SU-DHL-6 (cell line): ENCODE measurements around the gene COL5A1.

Experiments used
- H2AFZ ChIP-seq: fragments of 200-600 bp; sonication (generic); 2 replicates; pipeline ENCODE4 v1.6.1; 2014; ENCODE audit warnings: low read depth, mild to moderate bottlenecking, moderate library complexity, mixed read lengths, antibody characterized with exemption, low read length; ENCODE audit not compliant: severe bottlenecking
- H3F3A ChIP-seq: fragments of 200-600 bp; shearing (Covaris generic); 2 replicates; pipeline ENCODE4 v1.6.0; 2016; ENCODE audit warnings: antibody characterized with exemption, mild to moderate bottlenecking; ENCODE audit not compliant: insufficient read depth
- H3K27ac ChIP-seq: fragments of 200-600 bp; sonication (generic); 2 replicates; pipeline ENCODE4 v1.5.1; 2016; ENCODE audit warnings: low read depth, mild to moderate bottlenecking, low read length, moderate library complexity, mixed read lengths
- H3K27me3 ChIP-seq: fragments of 200-600 bp; sonication (generic), shearing (Covaris generic); 2 replicates; pipeline ENCODE4 v1.6.0; 2014; ENCODE audit warnings: mild to moderate bottlenecking, low read length
- H3K36me3 ChIP-seq: fragments of 200-600 bp; sonication (generic); 2 replicates; pipeline ENCODE4 v1.6.1; 2014; ENCODE audit warnings: mild to moderate bottlenecking, low read length, mixed read lengths
- H3K4me2 ChIP-seq: fragments of 300-600, 200-600 bp; shearing (Covaris generic), sonication (generic); 2 replicates; pipeline ENCODE4 v1.6.0; 2014; ENCODE audit warnings: low read length, low read depth, mild to moderate bottlenecking; ENCODE audit not compliant: poor library complexity, severe bottlenecking
- H3K4me3 ChIP-seq: fragments of 200-600 bp; sonication (generic); 2 replicates; pipeline ENCODE4 v1.5.1; 2014; ENCODE audit warnings: antibody characterized with exemption, low read length, mild to moderate bottlenecking, mixed read lengths; ENCODE audit not compliant: insufficient read depth, poor library complexity, severe bottlenecking
- H3K79me2 ChIP-seq: fragments of 200-600 bp; sonication (generic); 2 replicates; pipeline ENCODE4 v1.6.1; 2014; ENCODE audit warnings: mild to moderate bottlenecking, low read length, moderate library complexity; ENCODE audit not compliant: insufficient read depth
- H3K9ac ChIP-seq: fragments of 200-600 bp; sonication (generic); 2 replicates; pipeline ENCODE4 v1.7.0; 2014; ENCODE audit warnings: mild to moderate bottlenecking, low read length
- H3K9me2 ChIP-seq: fragments of 200-600 bp; sonication (generic); replicated peaks from 2 replicates; pipeline ENCODE4 v1.6.1; 2014; ENCODE audit warnings: low read length; ENCODE audit not compliant: insufficient read depth
- H3K9me3 ChIP-seq: fragments of 200-600 bp; sonication (generic); 2 replicates; pipeline ENCODE4 v1.6.1; 2014; ENCODE audit warnings: low read length, mixed read lengths; ENCODE audit not compliant: insufficient read depth
- H4K20me1 ChIP-seq: fragments of 200-600 bp; sonication (generic); 2 replicates; pipeline ENCODE4 v1.6.1; 2014; ENCODE audit warnings: low read depth, mild to moderate bottlenecking, antibody characterized with exemption, low read length, moderate library complexity, mixed read lengths
- EZH2phosphoT487 ChIP-seq: fragments of 200-600 bp; sonication (generic), shearing (Covaris generic); conservative IDR thresholded peaks from 2 replicates; pipeline ENCODE4 v1.6.1; 2018; ENCODE audit warnings: mild to moderate bottlenecking, antibody characterized with exemption, low read length, moderate library complexity, mixed read lengths
- TF ChIP-seq, protein P1 (sequence below): fragments of 200-600 bp; sonication (generic); IDR thresholded peaks from one replicate; pipeline ENCODE4 v1.5.1; 2017; ENCODE audit warnings: antibody characterized with exemption, mild to moderate bottlenecking, low read length, moderate library complexity; ENCODE audit not compliant: insufficient read depth, poor library complexity, severe bottlenecking

The COL5A1 gene

DNA sequence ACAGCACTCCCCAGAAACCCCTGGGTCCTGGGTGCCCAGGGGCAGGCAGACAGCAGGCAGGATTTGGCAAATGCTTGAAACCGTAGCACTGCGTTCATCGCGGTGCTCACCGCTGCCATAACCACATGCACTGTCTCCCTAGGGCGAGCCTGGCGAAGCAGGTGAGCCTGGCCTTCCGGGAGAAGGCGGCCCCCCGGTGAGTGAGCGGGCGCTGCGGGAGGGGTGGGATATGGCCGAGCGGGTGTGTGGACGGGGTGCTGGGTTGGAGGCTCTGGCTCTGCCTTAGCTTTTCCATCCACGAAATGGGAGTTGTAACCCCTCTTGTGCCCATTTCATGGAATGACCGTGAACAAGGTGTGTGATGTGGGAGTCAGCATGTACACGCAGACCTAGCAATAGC, 172.2 kb downstream of the COL5A1 start:
- no peaks in the 10 kb centered on the region for H3K9me2 ChIP-seq
- H3F3A ChIP-seq = no peaks in the 10 kb centered on the region

DNA sequence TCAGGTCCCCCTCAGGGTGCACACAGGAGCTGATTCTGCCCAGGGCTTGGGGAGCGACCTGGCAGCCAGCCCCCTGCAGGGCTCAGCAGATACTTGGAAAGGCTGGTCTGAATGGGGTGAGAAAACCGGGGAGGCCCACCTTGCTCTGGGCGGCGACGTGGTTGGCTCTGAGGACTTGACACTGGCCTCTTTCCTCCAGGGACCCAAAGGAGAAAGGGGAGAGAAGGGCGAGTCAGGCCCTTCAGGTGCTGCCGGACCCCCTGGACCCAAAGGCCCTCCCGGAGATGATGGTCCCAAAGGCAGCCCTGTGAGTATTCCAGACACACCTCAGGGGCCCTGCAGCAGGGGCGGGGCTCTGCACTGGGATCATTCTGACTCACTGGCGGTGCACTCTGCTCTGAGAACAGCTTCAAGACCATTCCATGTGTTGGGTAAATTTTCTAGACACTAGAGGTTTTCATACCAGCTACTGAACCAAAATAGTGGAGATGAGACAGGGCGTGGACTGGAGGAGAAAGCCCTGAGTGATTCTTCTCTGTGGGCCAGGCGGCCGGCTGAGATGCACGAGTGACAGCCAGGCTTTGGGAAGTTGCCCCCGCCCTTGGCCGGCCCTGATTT, 173.1 kb downstream of the COL5A1 start:
- H3K4me2 ChIP-seq = no peak overlapping the region
- TF ChIP-seq, protein P1, sequence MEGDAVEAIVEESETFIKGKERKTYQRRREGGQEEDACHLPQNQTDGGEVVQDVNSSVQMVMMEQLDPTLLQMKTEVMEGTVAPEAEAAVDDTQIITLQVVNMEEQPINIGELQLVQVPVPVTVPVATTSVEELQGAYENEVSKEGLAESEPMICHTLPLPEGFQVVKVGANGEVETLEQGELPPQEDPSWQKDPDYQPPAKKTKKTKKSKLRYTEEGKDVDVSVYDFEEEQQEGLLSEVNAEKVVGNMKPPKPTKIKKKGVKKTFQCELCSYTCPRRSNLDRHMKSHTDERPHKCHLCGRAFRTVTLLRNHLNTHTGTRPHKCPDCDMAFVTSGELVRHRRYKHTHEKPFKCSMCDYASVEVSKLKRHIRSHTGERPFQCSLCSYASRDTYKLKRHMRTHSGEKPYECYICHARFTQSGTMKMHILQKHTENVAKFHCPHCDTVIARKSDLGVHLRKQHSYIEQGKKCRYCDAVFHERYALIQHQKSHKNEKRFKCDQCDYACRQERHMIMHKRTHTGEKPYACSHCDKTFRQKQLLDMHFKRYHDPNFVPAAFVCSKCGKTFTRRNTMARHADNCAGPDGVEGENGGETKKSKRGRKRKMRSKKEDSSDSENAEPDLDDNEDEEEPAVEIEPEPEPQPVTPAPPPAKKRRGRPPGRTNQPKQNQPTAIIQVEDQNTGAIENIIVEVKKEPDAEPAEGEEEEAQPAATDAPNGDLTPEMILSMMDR = no peak
- no peak for TF ChIP-seq EZH2phosphoT487

More for the DNA sequence above, 172.2 kb downstream of the COL5A1 start:
- TF ChIP-seq EZH2phosphoT487 = no peak
- TF ChIP-seq, protein P1 = no peak
- no peaks in the 10 kb centered on the region for H3K79me2 ChIP-seq
- H3K4me3 ChIP-seq = no peak overlapping the region
- H3K27ac ChIP-seq = no peak overlapping the region
- H2AFZ ChIP-seq = no peak overlapping the region
- H3K36me3 ChIP-seq = no peaks in the 10 kb centered on the region
- no peaks in the 10 kb centered on the region for H3K27me3 ChIP-seq
- H4K20me1 ChIP-seq = no peaks in the 10 kb centered on the region
- no peaks in the 10 kb centered on the region for H3K9me3 ChIP-seq
- no peak overlapping the region for H3K9ac ChIP-seq
- no peak overlapping the region for H3K4me2 ChIP-seq

DNA sequence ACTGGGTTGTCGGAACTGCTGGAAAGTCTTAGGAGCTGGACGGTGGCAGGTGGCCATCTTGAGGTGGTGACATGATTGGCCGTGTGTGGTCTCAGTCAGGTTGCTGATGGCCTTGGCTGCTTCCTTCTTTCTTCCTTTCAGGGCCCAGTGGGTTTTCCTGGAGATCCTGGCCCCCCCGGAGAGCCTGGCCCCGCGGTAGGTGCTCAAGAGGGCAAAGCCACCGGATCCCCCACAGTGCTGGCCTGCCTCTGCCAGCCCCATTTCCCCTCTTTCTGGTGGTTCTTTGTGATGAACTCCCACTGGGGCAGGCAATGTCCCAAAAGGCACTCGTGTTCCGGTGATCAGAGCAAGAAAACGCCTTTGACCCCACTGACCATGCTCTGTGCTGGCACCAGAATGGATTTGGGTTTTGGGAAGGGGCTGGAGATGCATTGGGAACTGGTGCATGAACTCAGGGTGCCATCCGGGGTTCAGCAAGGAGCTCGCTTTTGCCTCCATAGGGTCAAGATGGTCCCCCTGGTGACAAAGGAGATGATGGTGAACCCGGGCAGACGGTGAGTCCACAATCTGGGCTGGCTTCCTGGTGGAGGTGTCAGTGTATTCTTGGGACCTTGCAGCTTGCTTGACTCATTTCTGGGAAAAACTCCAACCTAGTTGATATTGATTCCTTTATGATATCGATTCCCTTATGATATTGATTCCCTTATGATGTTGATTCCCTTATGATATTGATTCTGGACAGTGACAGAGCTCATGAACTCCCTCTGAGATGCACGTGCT, 174.0 kb downstream of the COL5A1 start:
- no peaks in the 10 kb centered on the region for H3K27me3 ChIP-seq
- no peaks in the 10 kb centered on the region for H3K9me2 ChIP-seq
- no peaks in the 10 kb centered on the region for H3K79me2 ChIP-seq
- H3K27ac ChIP-seq = no peak overlapping the region
- H3K4me2 ChIP-seq = no peak overlapping the region
- no peaks in the 10 kb centered on the region for H3F3A ChIP-seq
- H2AFZ ChIP-seq = no peak overlapping the region
- no peaks in the 10 kb centered on the region for H3K9me3 ChIP-seq
- H4K20me1 ChIP-seq = no peaks in the 10 kb centered on the region
- no peak overlapping the region for H3K9ac ChIP-seq
- TF ChIP-seq, protein P1 = no peak
- no peak for TF ChIP-seq EZH2phosphoT487
- no peak overlapping the region for H3K4me3 ChIP-seq
- H3K36me3 ChIP-seq = no peaks in the 10 kb centered on the region

More for the DNA sequence above, 173.1 kb downstream of the COL5A1 start:
- Histone ChIP-seq H3K79me2 (no peaks in the 10 kb centered on the region), H3F3A (no peaks in the 10 kb centered on the region), H4K20me1 (no peaks in the 10 kb centered on the region), H3K9me3 (no peaks in the 10 kb centered on the region), H3K9ac (no peak overlapping the region), H3K27ac (no peak overlapping the region), H3K4me3 (no peak overlapping the region), H3K36me3 (no peaks in the 10 kb centered on the region), H3K27me3 (no peaks in the 10 kb centered on the region), H3K9me2 (no peaks in the 10 kb centered on the region), H2AFZ (no peak overlapping the region)
